D721Med (cell line): ENCODE results near the gene UGT1A5.

Source experiments
- DNase-seq: peaks from one replicate; pipeline ENCODE4 v3.0.0; 2011; ENCODE audit warnings: low spot score; ENCODE audit not compliant: insufficient read length
- FAIRE-seq: peaks from 2 replicates; lab custom pipeline; 2011; peaks lifted over from hg19 to GRCh38; lab: Jason Lieb, UNC
- CTCF ChIP-seq: IDR thresholded peaks from 2 replicates; pipeline ENCODE4 v1.5.1; 2012; ENCODE audit warnings: mild to moderate bottlenecking, control low read depth; ENCODE audit not compliant: insufficient read depth; ENCODE audit errors: missing control alignments

UGT1A5 gene

GRCh38 chr2:233686928-233687327 lies 25.8 kb upstream of the UGT1A5 start:
- DNase-seq (no peak), FAIRE-seq (no peak)
- TF ChIP-seq CTCF = no peak

DNA sequence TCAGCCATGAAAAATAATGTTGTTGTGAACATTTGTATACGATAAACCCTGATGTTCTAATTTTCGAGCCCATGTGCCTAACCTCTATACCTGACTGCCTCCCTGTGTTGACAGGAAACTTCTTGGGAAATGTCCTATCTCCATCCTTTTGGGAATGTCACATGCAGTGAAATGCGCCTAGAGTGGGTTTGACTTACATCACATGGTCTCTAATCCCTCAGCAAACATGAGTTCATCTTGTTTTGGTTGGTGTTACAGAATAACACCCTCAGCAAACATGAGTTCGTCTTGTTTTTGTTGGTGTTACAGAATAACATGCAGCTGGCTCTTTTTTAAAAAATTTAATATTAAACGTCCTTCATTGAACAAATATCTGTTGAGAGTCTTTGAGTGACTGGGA lies 24.4 kb upstream of the UGT1A5 start:
- DNase-seq (no peak), FAIRE-seq (no peak)
- no peak for TF ChIP-seq CTCF

GRCh38 chr2:233689031-233689430 lies 23.7 kb upstream of the UGT1A5 start:
- FAIRE-seq = no peak
- no peak for TF ChIP-seq CTCF
- DNase-seq = no peak

- no peak for TF ChIP-seq CTCF
- DNase-seq (no peak), FAIRE-seq (no peak)
Measured at GRCh38 chr2:233689501-233689900, 23.2 kb upstream of the UGT1A5 start.

GRCh38 chr2:233690444-233690843 lies 22.3 kb upstream of the UGT1A5 start:
- DNase-seq (no peak), FAIRE-seq (no peak)
- TF ChIP-seq CTCF = no peak

GRCh38 chr2:233691443-233692433 lies 21.0 kb upstream of the UGT1A5 start:
- TF ChIP-seq CTCF = no peak
- no peak for DNase-seq
- FAIRE-seq = no peak

GRCh38 chr2:233692648-233693047 lies 20.1 kb upstream of the UGT1A5 start, which contains the start of gene UGT1A6:
Gene UGT1A6, plus strand, starts transcription at chr2:233692890. Its CDS starts 115 bp downstream, at chr2:233693005.
- no peak for DNase-seq
- FAIRE-seq = no peak
- TF ChIP-seq CTCF = no peak
